Caki2 (cell line): ENCODE measurements around the gene TADA2B. TPM values are rescaled to one million over a fixed set of nuclear protein-coding genes. Genes with fewer than 3 reads are reported as not detected.
"Not testable (repeated sequence)": the region's sequence is repeated elsewhere in the genome, so short reads cannot be mapped to it uniquely, and the experiment has no call there.

Source experiments
- DNase-seq: peaks from one replicate; pipeline ENCODE4 v3.0.0-alpha.2; 2015; ENCODE audit warnings: low read depth
- in situ Hi-C: cut with HindIII; loops from 2 replicates; pipeline ENCODE4 v1.10.0; 2016; ENCODE audit warnings: low sequenced_read_pairs, low pct_unique_long_range_greater_than_20kb, mixed read lengths
- total RNA-seq: library from RNA; depleted of rRNA; stranded (reverse); fragments of >200 nt; shearing (Covaris generic); gene quantifications from 2 replicates; pipeline ENCODE4 v1.2.3, GENCODE V29; 2014; ENCODE audit warnings: low replicate concordance; rRNA removed

TADA2B gene
- total RNA-seq, 1 experiment from 2014 or later: 9.0 TPM

- in situ Hi-C loops: no loop called here
- no peak for DNase-seq
These were observed 48.9 kb downstream of the TADA2B start for GRCh38 chr4:7092026-7092425.

DNA sequence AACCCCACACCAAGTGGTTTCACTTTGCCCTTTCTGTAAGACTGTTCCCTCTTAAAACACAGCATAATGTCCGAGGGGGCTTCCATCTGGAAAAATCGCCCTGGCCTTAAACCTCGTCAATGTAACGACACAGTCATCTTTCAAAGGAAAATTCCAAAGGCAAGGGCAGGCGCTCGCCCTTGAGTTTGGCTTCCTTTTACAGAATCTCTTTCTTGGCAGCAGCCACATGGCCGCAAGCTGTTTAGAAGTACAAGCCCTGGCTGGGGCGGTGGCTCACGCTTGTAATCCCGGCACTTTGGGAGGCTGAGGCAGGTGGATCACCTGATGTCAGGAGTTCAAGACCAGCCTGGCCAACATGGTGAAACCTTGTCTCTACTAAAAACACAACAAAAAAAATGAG, 51.7 kb downstream of the TADA2B start:
- in situ Hi-C loops: no loop called here
- DNase-seq: no peak

- no peak for DNase-seq
- in situ Hi-C loops: no loop called here
These were observed 52.5 kb downstream of the TADA2B start for GRCh38 chr4:7095611-7096155.

DNA sequence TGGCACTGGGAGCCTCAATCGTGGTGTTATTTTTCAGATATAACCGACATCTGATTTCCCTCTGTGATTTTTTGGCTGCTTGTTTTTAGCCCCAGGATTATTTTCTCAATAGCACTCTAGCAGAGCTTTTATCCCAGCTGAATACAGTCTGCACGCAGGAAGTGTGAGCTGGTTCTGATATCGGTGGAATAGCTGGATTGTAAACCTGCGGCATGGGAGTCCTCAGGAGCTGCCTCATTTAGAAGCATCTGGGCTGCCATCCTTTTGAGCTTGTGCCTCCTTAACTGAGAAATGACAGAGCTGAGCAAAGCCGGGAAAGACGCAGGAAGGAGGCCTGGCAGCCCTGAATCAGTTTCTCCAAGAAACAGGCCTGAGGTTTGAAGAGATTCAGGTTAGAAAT, 53.1 kb downstream of the TADA2B start:
- DNase-seq: no peak
- in situ Hi-C loops: no loop called here

- peak; percentile 66 for DNase-seq
- in situ Hi-C loops: no loop called here
These were observed 58.7 kb downstream of the TADA2B start for GRCh38 chr4:7101692-7102515.

DNA sequence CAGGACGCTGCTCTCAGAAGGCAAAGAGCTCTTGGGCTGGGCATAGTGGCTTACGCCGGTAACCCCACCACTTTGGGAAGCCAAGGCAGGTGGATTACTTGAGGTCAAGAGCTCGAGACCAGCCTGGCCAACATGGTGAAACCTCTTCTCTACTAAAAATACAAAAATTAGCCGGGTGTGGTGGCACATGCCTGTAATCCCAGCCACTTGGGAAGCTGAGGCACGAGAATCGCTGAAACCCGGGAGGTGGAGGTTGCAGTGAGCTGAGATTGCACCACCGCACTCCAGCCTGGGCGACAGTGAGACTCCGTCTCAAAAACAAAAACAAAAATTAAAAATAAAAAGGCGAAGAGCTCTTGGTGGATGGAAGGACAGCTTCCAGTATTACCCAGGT, 59.3 kb downstream of the TADA2B start:
- DNase-seq, in situ Hi-C loops: not testable (repeated sequence)

GRCh38 chr4:7103031-7103606, 59.9 kb downstream of the TADA2B start:
- in situ Hi-C loops: no loop called here
- DNase-seq: peak; percentile 72

DNA sequence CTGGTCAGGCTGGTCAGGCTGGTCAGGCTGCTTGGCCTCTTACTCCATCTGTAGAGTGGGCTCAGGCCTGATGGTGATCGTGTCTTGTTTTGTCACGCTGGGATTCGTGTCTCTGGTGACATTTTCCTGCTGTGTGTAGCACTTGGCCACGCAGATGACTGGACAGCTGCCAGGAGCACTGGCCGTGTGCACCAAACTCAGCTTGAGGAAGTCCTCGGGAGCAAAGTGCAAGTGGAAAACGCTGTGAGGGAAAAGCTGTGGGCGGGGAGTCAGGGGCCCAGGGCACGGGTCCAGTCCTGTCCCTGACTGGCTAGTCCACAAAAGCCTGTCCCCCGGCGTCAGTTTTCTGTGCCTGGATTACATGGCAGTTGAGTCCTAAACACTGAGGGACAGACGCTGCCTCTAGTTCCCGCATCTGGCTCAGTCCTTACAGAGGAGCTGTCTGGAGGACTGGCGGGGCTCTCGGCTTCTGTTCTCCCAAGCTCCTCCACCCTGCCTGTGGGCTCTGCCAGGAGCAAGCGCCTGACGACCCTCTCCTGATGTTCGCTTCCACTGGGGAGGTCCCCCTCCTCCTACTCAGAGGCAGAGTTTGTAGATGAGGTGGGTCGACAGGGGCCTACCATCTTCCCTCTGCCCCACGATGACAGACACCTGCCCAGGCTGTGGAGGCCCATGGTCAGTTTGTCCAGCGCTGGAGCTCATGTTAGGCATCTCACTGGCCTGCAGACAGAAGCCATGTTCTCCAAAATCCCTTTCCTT, 60.6 kb downstream of the TADA2B start:
- no peak for DNase-seq
- in situ Hi-C loops: no loop called here

GRCh38 chr4:7104366-7105031, 61.3 kb downstream of the TADA2B start:
- DNase-seq: no peak
- in situ Hi-C loops: no loop called here

DNA sequence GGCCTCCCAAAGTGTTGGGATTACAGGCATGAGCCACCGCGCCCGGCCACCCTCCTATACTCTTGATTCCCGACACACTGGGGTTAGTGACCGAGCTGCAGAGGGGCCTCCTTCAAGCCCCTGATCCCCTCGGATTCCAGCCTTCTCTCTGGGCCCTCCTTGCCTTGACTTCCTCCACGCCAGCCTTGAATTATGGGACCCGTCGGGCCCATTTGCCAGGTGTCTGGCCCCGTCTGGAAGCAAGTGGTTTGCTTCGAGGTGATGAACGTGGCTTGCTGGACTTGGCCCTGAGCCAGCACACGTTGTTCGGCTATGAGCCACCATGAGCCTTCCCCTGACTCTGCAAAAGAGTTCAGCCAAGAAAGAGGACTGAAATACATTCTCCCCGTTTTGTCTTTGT, 62.1 kb downstream of the TADA2B start:
- in situ Hi-C loops: no loop called here

DNA sequence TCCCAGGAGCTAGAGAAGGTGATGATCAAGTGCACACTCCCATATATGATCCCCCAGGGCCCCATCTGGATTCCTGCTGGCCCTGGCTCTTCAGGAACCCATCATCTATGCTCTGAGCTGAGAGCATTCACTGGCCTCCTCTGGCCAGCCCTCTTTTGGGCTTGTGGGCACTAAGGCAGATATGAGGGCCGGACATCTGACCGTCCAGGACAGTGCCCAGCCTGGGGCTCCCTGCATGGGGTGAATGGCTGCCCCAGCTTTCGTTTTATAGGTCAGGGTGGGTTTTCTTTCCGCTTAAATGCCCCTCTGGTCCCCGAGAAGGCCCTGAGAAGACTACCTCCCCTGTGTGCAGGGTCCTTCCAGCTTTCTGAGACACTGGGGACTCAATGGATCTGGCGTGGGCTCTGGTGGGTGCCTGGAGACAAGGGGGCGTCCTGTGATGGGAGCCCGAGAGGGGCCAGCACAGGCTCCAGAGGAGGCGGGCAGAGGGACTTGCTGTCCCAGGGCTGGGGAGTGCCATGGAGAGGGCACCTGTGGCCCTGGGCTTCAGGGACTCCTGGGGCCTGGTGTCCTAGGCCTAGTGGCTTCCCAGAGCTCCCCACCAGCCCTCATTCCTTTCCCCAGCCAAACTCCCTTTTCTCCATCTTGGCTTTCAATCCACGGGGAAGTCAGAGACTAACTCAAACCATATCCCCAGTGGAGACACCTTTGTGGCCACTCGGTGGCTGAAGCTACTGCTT, 64.2 kb downstream of the TADA2B start:
- no peak for DNase-seq
- in situ Hi-C loops: no loop called here

More for the DNA sequence above, 62.1 kb downstream of the TADA2B start:
- DNase-seq: no peak

Other genes starting within 250 kb of the TADA2B start
- 78.4 and 80.6 TPM in 2 replicates for gene TBC1D14, start 133.5 kb upstream of the TADA2B start, total RNA-seq
- gene GRPEL1, start 24.7 kb downstream of the TADA2B start, total RNA-seq: 20.2 and 23.0 TPM in 2 replicates
- gene SORCS2, start 149.2 kb downstream of the TADA2B start, total RNA-seq: 1.4 and 16.4 TPM in 2 replicates